Panc1 (cell line): ENCODE measurements around the gene ADGRA1.

Experiments used
- CTCF ChIP-seq: fragments of 450-650 bp; IDR thresholded peaks from 2 replicates; pipeline ENCODE4 v1.5.1; 2017; ENCODE audit warnings: mild to moderate bottlenecking
- POLR2AphosphoS5 ChIP-seq: IDR thresholded peaks from 2 replicates; pipeline ENCODE4 v1.6.1; 2012; ENCODE audit warnings: mild to moderate bottlenecking, low read depth, low read length, moderate library complexity
- REST ChIP-seq, 2 experiments: IDR thresholded peaks; 2 replicates each; pipeline ENCODE4 v1.6.1; 2011 to 2012; ENCODE audit warnings: low read depth in 2 of 2, control low read depth in 1 of 2, low read length in 1 of 2, mild to moderate bottlenecking in 1 of 2, moderate library complexity in 1 of 2; ENCODE audit not compliant: insufficient read depth in 1 of 2
- TCF7L2 ChIP-seq: IDR thresholded peaks from 2 replicates; pipeline ENCODE4 v1.6.1; 2011; ENCODE audit warnings: mild to moderate bottlenecking, low read depth, low read length, inconsistent platforms

GRCh38 chr10:133170092-133170491 is 82.4 kb downstream of the ADGRA1 start:
- TF ChIP-seq CTCF (no peak), REST (IDR thresholded peaks at IDR 0.05; ENCODE audit: insufficient read depth in 1 of 2, low read depth in 2 of 2, low read length in 1 of 2) (no peak), POLR2AphosphoS5 (no peak), TCF7L2 (no peak)
